ENCODE measurements around the gene DCLK1. TPM values are rescaled to one million over a fixed set of nuclear protein-coding genes. Genes with fewer than 3 reads are reported as not detected.

DCLK1 gene
- total RNA-seq, 1 donor from 2014 or later, result 6.4 TPM

- no peak for TF ChIP-seq EZH2 (IDR thresholded peaks at IDR 0.05)
- Histone ChIP-seq H3K79me2 (ENCODE audit: low read depth) (no peaks in the 10 kb centered on the region), H2AFZ (replicated peaks) (no peak overlapping the region), H3K4me3 (no peak overlapping the region), H3K36me3 (no peaks in the 10 kb centered on the region), H3K9ac (no peak overlapping the region), H3K9me3 (ENCODE audit: low read depth) (no peaks in the 10 kb centered on the region), H3F3A (ENCODE audit: low read depth) (peaks cover 5% of the 10 kb centered on the region), H3K4me1 (peaks cover 36% of the 10 kb centered on the region), H3K27ac (no peak overlapping the region), H4K20me1 (ENCODE audit: low read depth) (no peaks in the 10 kb centered on the region), H3K27me3 (no peaks in the 10 kb centered on the region), H3K4me2 (peak overlapping the region; percentile 27)
- Mint-ChIP-seq H3K4me1 (peaks cover 48% of the 10 kb centered on the region), H3K4me3 (no peak overlapping the region), H3K36me3 (peaks cover 3% of the 10 kb centered on the region), H3K9me3 (peaks cover 9% of the 10 kb centered on the region), H3K27me3 (ENCODE audit: insufficient read depth, low read depth) (peaks cover 11% of the 10 kb centered on the region), H3K27ac (peak overlapping the region; percentile 46)
- no peak for DNase-seq (ENCODE audit: low spot score)
These were observed 210.4 kb downstream of the DCLK1 start for GRCh38 chr13:35920816-35921215.

DNA sequence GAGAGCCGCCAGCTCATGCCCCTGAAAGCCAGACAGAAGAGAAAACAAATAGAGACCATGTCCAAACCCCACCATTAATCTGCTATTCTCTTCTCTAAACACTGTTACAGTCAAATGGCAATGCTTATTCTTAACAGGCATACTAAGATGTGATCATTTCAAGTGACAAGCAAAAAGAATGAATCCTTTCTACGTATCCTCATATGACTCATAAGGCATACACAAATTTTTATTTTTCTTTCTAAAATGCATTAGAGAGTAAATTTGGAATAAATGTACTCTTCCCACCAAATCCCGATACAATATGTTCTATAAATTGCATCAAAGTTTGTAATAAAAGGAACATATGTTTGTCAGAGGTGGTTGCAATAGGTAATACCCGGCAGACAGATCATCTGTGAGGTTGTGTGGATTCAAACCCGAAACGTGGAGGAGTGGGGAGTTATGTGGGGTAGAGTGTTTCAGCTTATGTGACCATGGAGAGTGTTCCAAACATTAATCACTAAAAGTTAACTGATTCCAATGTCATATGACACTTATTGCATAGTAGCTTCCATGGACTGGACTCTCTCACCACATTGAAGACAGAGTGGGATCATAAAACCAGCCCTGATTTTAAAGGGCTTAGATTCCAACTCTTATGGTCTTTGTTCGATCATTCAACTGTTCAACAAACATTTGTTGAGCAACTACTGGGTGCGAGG is 213.1 kb downstream of the DCLK1 start:
- no peak overlapping the region for H3K9ac ChIP-seq
- H3K27ac ChIP-seq, result no peak overlapping the region

GRCh38 chr13:35917252-35917941 is 213.8 kb downstream of the DCLK1 start:
- Histone ChIP-seq H3K27ac (no peak overlapping the region), H3K9ac (no peak overlapping the region), H3K36me3 (no peaks in the 10 kb centered on the region), H3K9me3 (ENCODE audit: low read depth) (no peaks in the 10 kb centered on the region), H3K79me2 (ENCODE audit: low read depth) (no peaks in the 10 kb centered on the region), H3K4me1 (peaks cover 28% of the 10 kb centered on the region), H2AFZ (replicated peaks) (peak overlapping the region; percentile 34), H3K27me3 (no peaks in the 10 kb centered on the region), H3K4me2 (peak overlapping the region; percentile 22), H4K20me1 (ENCODE audit: low read depth) (no peaks in the 10 kb centered on the region), H3K4me3 (no peak overlapping the region), H3F3A (ENCODE audit: low read depth) (peaks cover 5% of the 10 kb centered on the region)
- TF ChIP-seq, protein P1, sequence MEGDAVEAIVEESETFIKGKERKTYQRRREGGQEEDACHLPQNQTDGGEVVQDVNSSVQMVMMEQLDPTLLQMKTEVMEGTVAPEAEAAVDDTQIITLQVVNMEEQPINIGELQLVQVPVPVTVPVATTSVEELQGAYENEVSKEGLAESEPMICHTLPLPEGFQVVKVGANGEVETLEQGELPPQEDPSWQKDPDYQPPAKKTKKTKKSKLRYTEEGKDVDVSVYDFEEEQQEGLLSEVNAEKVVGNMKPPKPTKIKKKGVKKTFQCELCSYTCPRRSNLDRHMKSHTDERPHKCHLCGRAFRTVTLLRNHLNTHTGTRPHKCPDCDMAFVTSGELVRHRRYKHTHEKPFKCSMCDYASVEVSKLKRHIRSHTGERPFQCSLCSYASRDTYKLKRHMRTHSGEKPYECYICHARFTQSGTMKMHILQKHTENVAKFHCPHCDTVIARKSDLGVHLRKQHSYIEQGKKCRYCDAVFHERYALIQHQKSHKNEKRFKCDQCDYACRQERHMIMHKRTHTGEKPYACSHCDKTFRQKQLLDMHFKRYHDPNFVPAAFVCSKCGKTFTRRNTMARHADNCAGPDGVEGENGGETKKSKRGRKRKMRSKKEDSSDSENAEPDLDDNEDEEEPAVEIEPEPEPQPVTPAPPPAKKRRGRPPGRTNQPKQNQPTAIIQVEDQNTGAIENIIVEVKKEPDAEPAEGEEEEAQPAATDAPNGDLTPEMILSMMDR (IDR thresholded peaks at IDR 0.05), result no peak
- no peak for TF ChIP-seq EZH2phosphoT487 (IDR thresholded peaks at IDR 0.05)
- TF ChIP-seq EZH2 (IDR thresholded peaks at IDR 0.05), result no peak
- Mint-ChIP-seq H3K4me1 (peaks cover 34% of the 10 kb centered on the region), H3K27me3 (ENCODE audit: insufficient read depth, low read depth) (peaks cover 11% of the 10 kb centered on the region), H3K36me3 (peaks cover 2% of the 10 kb centered on the region), H3K4me3 (no peak overlapping the region), H3K27ac (peak overlapping the region; percentile 36), H3K9me3 (peaks cover 7% of the 10 kb centered on the region)
- no peak for DNase-seq (ENCODE audit: low spot score)

More for the DNA sequence above, 213.1 kb downstream of the DCLK1 start:
- TF ChIP-seq, protein P1 (IDR thresholded peaks at IDR 0.05), result no peak
- TF ChIP-seq EZH2 (IDR thresholded peaks at IDR 0.05), result no peak
- TF ChIP-seq EZH2phosphoT487 (IDR thresholded peaks at IDR 0.05), result no peak
- H3K36me3 Mint-ChIP-seq, result peaks cover 2% of the 10 kb centered on the region
- Histone ChIP-seq H3K4me1 (peaks cover 31% of the 10 kb centered on the region), H3K4me3 (no peak overlapping the region), H2AFZ (replicated peaks) (no peak overlapping the region), H3K79me2 (ENCODE audit: low read depth) (no peaks in the 10 kb centered on the region), H3K4me2 (peak overlapping the region; percentile 22), H3F3A (ENCODE audit: low read depth) (peaks cover 5% of the 10 kb centered on the region), H3K36me3 (no peaks in the 10 kb centered on the region), H3K9me3 (ENCODE audit: low read depth) (no peaks in the 10 kb centered on the region), H3K27me3 (no peaks in the 10 kb centered on the region), H4K20me1 (ENCODE audit: low read depth) (no peaks in the 10 kb centered on the region)
- DNase-seq (ENCODE audit: low spot score), result no peak
- no peak overlapping the region for H3K4me3 Mint-ChIP-seq
- peaks cover 39% of the 10 kb centered on the region for H3K4me1 Mint-ChIP-seq
- no peak overlapping the region for H3K27ac Mint-ChIP-seq
- peaks cover 7% of the 10 kb centered on the region for H3K9me3 Mint-ChIP-seq
- H3K27me3 Mint-ChIP-seq (ENCODE audit: insufficient read depth, low read depth), result peaks cover 11% of the 10 kb centered on the region

DNA sequence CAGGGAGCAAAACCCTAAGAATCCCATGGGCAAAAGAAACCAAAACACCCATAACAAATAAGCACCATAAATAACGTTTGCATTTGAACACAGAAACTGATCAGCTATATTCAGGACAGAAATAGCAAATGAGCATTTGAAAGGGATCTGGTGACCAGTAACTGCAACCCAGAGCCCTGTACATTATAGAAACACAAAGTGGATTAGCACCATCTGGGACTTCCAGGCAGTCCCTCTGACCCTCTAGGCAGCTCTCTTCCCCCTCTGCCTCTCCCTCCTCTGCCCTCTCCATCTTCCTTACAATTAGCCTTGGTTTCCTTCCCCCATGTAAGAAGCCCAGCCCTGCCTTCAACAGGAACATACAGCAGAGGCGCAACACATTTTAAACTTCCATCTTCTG is 215.0 kb downstream of the DCLK1 start:
- Histone ChIP-seq H2AFZ (replicated peaks) (no peak overlapping the region), H3K9me3 (ENCODE audit: low read depth) (no peaks in the 10 kb centered on the region), H3K27ac (no peak overlapping the region), H3K9ac (no peak overlapping the region), H3K79me2 (ENCODE audit: low read depth) (no peaks in the 10 kb centered on the region), H3K4me1 (peaks cover 26% of the 10 kb centered on the region), H4K20me1 (ENCODE audit: low read depth) (no peaks in the 10 kb centered on the region), H3K36me3 (no peaks in the 10 kb centered on the region), H3K4me3 (no peak overlapping the region), H3F3A (ENCODE audit: low read depth) (peaks cover 5% of the 10 kb centered on the region), H3K27me3 (no peaks in the 10 kb centered on the region), H3K4me2 (peak overlapping the region; percentile 13)
- H3K36me3 Mint-ChIP-seq, result peaks cover 2% of the 10 kb centered on the region
- H3K4me1 Mint-ChIP-seq, result peaks cover 28% of the 10 kb centered on the region
- peaks cover 11% of the 10 kb centered on the region for H3K27me3 Mint-ChIP-seq (ENCODE audit: insufficient read depth, low read depth)
- H3K27ac Mint-ChIP-seq, result no peak overlapping the region
- peaks cover 7% of the 10 kb centered on the region for H3K9me3 Mint-ChIP-seq
- H3K4me3 Mint-ChIP-seq, result no peak overlapping the region
- TF ChIP-seq EZH2 (IDR thresholded peaks at IDR 0.05) (no peak), EZH2phosphoT487 (IDR thresholded peaks at IDR 0.05) (no peak)
- TF ChIP-seq, protein P1 (IDR thresholded peaks at IDR 0.05), result no peak
- no peak for DNase-seq (ENCODE audit: low spot score)
